ENCODE data around the gene HMOX2.

- no peak for TF ChIP-seq KLF7 (tag by site-specific recombination; IDR thresholded peaks at IDR 0.05; ENCODE audit: borderline replicate concordance)
- no peak for TF ChIP-seq CTCF (tag by site-specific recombination; IDR thresholded peaks at IDR 0.05)
- TF ChIP-seq ZNF16 (tag by site-specific recombination; IDR thresholded peaks at IDR 0.05; ENCODE audit: low read depth) = no peak
- no peak for TF ChIP-seq ZNF426 (tag by site-specific recombination; IDR thresholded peaks at IDR 0.05)
- no peak for TF ChIP-seq ZBTB26 (tag by site-specific recombination; optimal IDR thresholded peaks at IDR 0.05)
- no peak for TF ChIP-seq ZNF24 (tag by site-specific recombination; IDR thresholded peaks at IDR 0.05)
- TF ChIP-seq ZNF747 (tag by site-specific recombination; IDR thresholded peaks at IDR 0.05) = no peak
- no peak for TF ChIP-seq HOXC10 (CRISPR knock-in tag; IDR thresholded peaks at IDR 0.05)
Observed at GRCh38 chr16:4522051-4522581, 45.9 kb downstream of the HMOX2 start.

Data from HEK293 (cell line).